ENCODE data around the gene CCDC117.
A peak's percentile ranks its signal among the peaks of the same experiment; 100 is the strongest.
"Not testable (repeated sequence)": the region's sequence is repeated elsewhere in the genome, so short reads cannot be mapped to it uniquely, and the experiment has no call there.

CCDC117 gene

GRCh38 chr22:28772633-28773460, at the start of gene CCDC117:
CCDC117 (plus strand) TSS chr22:28772695; CDS start chr22:28772850, 155 bp downstream.
- peak; percentile 95 for DNase-seq

DNA sequence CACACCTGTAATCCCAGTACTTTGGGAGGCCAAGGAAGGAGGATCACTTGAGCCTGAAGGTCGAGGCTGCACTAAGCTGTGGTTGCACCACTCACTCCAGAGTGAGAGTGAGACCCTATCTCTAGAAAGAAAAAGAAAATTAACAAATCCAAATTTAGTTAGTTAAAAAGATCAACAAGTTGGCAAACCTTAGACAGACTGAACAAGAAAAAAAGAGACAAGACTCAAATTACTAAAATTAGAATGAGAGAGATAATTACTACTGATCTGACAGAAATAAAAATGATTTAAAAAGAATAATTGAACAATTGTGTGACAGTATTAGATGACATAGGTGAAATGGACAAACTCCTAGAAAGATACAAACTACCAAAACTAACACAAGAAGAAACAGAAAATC, 44.5 kb upstream of the CCDC117 start:
- no peak for DNase-seq

- DNase-seq, result no peak
These were observed 43.7 kb upstream of the CCDC117 start for GRCh38 chr22:28728621-28729313.

DNA sequence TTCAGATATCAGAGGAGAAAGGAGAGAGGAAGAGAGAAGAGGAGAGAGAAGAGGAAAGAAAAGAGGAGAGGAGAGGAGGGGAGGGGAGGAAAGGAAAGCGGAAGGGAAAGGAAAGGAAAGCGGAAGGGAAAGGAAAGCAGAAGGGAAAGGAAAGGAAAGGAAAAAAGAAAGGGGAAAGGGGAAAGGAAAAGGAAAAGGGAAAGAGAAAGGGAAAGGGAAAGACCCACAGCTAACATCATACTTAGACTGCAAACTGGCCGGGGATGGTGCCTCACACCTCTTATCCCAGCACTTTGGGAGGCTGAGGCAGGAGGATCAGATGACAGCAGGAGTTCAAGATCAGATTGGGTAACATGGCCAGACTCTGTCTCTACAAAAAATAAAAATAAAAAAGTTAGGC, 42.3 kb upstream of the CCDC117 start:
- no peak for DNase-seq

DNA sequence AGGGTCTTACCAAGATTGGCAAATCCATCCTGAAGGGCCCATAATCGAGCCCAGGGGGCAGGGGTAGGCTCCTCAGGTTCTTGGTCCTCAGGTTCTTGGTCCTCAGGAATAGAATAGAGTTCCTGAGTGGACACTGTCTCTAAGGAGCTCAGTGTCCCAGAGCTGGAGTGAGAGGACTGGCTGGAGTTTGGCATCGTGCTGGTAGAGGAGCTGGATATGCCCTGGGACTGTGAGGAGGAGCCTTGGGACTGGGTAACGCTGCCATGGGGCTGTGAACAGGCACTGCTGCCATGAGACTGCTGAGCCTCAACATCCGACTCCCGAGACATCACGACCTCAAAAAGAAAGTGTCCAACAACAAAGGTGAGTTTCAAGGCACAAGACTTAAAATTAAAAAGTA, 38.1 kb upstream of the CCDC117 start:
- no peak for DNase-seq

- DNase-seq, result no peak
These were observed 36.0 kb upstream of the CCDC117 start for GRCh38 chr22:28736301-28737155.

GRCh38 chr22:28737701-28738100, 34.8 kb upstream of the CCDC117 start:
- no peak for DNase-seq

DNA sequence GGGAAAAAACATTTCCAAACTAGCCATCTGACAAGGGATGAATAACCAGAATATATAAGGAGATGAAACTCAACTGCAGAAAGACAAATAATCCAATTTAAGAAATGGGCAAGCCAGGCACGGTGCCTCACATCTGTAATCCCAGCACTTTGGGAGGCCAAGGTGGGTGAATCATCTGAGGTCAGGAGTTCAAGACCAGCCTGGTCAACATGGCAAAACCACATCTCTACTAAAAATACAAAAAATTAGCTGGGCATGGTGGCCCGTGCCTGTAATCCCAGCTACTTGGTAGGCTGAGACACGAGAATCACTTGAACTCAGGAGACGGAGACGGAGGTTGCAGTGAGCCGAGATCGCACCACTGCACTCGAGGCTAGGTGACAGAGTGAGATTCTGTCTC, 33.6 kb upstream of the CCDC117 start:
- DNase-seq, result not testable (repeated sequence)

- DNase-seq, result peak; percentile 30
These were observed 31.2 kb upstream of the CCDC117 start for GRCh38 chr22:28741200-28741784.

DNA sequence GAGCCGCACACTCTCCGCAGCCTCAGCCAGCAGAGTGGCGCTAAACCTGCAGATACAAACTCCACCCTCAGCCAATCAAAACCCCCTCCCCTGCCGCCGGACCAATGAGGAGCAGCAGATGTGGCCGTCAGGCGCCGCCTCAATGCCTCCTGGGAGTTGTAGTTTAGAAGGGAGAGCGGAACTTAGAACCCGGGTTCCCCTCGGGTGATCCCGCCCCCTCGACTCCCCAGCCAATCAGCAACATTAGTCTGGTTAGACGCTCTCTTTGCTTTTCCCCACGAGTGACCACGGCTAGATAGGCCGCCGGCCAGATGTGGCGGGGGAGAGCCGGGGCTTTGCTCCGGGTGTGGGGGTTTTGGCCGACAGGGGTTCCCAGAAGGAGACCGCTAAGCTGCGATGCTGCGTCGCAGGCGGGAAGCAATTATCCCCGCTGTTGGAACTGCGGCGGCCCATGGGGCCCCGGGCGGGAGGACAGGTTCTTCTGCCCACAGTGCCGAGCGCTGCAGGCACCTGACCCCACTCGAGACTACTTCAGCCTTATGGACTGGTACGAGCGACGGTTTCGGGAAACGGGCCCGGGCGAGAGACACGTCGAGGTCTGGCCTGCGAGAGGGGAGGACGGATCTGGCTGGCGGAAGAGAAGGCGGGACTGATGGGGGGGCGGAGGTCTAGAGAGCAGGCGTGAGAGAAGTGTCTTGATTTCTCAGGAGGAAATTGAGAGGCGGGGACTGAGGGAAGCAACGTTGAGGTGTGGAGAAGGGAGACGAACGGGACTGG, 30.5 kb upstream of the CCDC117 start, which contains the start of the genes CHEK2 and HSCB:
CHEK2 (minus strand) TSS at position 36 of the 777 bp plus-strand sequence. CDS start 7,099 bp downstream, outside the sequence.
HSCB (plus strand) TSS at position 255 of the 777 bp plus-strand sequence; CDS start at position 312, 57 bp downstream.
- peak; percentile 97 for DNase-seq

- no peak for DNase-seq
These were observed 29.9 kb upstream of the CCDC117 start for GRCh38 chr22:28742562-28742962.

DNA sequence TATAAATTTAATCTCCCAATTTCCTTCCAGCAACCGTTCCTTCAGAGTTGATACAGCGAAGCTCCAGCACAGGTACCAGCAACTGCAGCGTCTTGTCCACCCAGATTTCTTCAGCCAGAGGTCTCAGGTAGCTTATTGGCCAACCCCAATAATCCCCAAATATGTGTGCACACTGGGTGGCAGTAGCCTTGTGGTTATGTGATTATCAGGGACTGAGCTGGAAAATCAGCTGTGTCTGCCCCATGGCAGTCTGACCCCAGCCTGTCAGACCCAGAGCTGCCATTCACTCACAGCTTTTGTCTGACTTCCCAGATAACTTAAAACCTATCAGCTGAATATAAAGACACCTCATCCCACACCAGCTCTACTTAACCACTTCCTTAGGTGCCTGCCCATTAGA, 28.6 kb upstream of the CCDC117 start:
- DNase-seq, result no peak

- no peak for DNase-seq
These were observed 22.0 kb upstream of the CCDC117 start for GRCh38 chr22:28750471-28750881.

- DNase-seq, result not testable (repeated sequence)
These were observed 18.0 kb upstream of the CCDC117 start for GRCh38 chr22:28754512-28754911.

GRCh38 chr22:28759861-28760560, 12.5 kb upstream of the CCDC117 start:
- DNase-seq, result no peak

DNA sequence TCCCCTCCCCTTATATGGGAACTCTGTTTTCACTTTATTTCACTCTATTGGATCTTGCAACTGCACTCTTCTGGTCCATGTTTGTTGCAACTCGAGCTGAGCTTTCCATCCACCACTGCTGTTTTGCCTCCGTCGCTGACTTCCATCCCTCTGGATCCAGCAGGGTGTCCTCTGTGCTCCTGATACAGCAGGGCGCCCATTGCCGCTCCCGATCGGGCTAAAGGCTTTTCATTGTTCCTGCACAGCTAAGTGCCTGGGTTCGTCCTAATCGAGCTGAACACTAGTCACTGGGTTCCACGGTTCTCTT, 11.1 kb upstream of the CCDC117 start:
- no peak for DNase-seq

- not testable (repeated sequence) for DNase-seq
These were observed 10.5 kb upstream of the CCDC117 start for GRCh38 chr22:28762000-28762399.

GRCh38 chr22:28766628-28767027, 5.9 kb upstream of the CCDC117 start:
- no peak for DNase-seq

GRCh38 chr22:28768701-28769393, 3.6 kb upstream of the CCDC117 start:
- no peak for DNase-seq

DNA sequence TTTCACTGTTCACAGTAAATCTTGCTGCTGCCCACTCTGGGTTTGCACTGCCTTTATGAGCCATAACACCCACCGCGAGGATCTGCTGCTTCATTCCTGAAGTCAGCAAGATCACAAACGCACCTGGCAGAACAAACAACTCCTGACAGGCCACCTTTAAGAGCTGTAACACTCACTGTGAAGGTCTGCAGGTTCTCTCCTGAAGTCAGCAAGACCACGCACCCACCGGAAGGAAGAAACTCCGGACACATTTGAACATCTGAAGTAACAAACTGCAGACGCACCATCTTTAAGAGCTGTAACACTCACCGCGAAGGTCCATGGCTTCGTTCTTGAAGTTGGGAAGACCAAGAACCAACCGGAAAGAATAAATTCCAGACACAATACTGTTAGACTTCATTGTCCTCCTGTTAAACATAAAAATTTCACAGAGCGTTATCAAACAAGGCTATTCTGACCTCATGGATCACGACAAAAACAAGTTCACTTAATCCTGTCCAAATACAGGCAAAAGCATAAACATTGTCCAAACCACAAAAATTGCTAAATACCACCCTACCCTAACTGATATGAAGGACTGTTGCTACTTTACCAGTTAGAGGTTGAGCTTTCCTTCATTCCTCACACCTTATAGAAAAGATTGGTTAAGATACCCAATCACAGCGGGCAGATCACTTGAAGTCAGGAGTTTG, 3.0 kb upstream of the CCDC117 start:
- no peak for DNase-seq
